Endothelial cell of umbilical vein (primary cell): ENCODE measurements around the gene IMPA2.

ENCODE experiments used
- MAX ChIP-seq: IDR thresholded peaks from 2 replicates; pipeline ENCODE4 v1.6.1; 2011; ENCODE audit not compliant: insufficient read depth, insufficient read length
- MYC ChIP-seq: IDR thresholded peaks from one replicate; pipeline ENCODE4 v1.6.1; 2011; ENCODE audit warnings: mild to moderate bottlenecking, low read depth, low read length
- POLR2A ChIP-seq: IDR thresholded peaks from 2 replicates; pipeline ENCODE4 v1.6.1; 2012; ENCODE audit warnings: low read depth, mild to moderate bottlenecking, control low read depth, low read length

- TF ChIP-seq POLR2A (no peak), MAX (no peak), MYC (no peak)
Observed at GRCh38 chr18:11981192-11981542, at the start of gene IMPA2.
